ENCODE data around the gene KRTAP12-4.

DNA sequence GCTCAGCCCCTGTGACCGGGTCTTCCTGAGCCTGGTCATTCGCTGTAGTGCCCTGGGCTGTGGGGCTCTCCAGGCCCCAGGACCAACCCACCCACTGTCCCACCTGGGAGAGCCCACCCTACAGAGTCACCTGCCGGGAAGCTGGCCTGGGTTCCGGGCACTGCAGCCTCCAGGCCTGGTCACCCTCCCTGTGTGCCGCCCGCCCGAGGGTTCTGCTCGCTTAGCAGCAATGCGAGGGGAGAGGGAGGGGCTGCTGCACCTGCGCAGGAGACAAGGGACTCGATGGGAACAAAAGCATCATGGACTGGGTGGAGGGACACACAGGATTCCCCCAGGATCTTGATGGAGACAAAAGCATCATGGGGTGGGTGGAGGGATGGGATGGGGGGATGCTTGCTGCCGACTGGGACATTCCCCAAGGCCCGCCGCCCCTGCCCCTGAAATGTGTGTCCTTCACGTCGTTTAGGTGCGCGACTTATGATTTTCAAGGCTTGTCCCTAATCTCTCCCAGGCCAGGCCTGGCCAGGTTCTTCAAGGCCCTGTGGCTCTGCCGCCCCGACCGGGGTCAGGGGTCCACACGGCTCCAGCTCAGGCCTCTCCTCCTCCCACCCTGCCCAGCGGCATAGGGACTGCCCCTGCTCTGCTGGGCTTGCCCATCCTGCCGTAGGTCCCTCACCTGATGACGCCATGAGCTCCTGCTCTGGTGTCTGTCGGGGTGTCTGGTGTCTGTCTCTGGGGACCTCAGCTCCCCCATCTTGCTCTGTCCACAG is 40.9 kb downstream of the KRTAP12-4 start:
- TF ChIP-seq REST (IDR thresholded peaks at IDR 0.05; ENCODE audit: insufficient read depth in 1 of 2, low read depth in 2 of 2, low read length in 2 of 2), result no peak
- no peak for TF ChIP-seq SIN3A (IDR thresholded peaks at IDR 0.05; ENCODE audit: borderline replicate concordance, insufficient read depth, low read length)
- TF ChIP-seq POLR2AphosphoS5 (IDR thresholded peaks at IDR 0.05; ENCODE audit: low read depth, low read length), result no peak

All from PFSK-1 (cell line).